ENCODE measurements around the gene CUX1. TPM values are rescaled to one million over a fixed set of nuclear protein-coding genes. Genes with fewer than 3 reads are reported as not detected.
A peak's percentile ranks its signal among the peaks of the same experiment; 100 is the strongest.

CUX1 gene
- total RNA-seq, 1 experiment from 2014 or later, result 47.6 TPM

DNA sequence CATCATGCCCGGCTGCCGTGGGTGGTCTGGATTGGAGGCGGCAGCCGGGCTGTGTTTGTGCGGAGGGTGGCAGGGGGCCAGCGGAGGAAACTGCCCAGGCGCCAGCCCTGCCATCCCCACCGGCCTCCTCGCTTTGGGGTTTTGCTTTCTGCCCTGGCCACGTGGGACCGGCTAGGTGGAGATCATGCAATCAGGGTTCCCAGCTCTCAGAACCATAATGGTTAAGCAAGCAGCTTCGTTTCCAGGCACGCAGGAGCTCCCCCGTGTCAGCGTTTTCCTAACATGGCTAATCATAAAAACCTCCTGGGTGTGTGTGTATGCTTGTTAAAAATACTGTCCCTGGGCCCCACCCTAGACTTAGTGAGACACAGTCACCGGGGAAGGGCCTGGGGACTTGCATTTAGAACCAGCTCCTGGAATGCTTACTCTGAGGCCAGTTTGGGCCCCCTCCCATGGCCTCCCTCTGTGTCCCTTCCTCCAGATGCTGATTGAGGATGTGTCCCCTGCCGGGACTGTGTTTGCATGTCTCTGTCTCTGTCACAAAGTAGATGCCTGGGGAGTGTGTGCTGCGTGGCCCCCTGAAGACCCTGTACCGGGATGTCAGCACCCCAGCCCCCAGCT lies 119.3 kb downstream of the CUX1 start:
- Mint-ChIP-seq H3K27ac (ENCODE audit: low read depth, unreplicated experiment) (peak overlapping the region; percentile 74), H3K4me1 (ENCODE audit: insufficient read depth, unreplicated experiment) (peaks cover 11% of the 10 kb centered on the region), H3K9me3 (ENCODE audit: unreplicated experiment) (no peaks in the 10 kb centered on the region), H3K27me3 (ENCODE audit: insufficient read depth, unreplicated experiment) (no peaks in the 10 kb centered on the region), H3K4me3 (ENCODE audit: unreplicated experiment) (no peak overlapping the region), H3K36me3 (ENCODE audit: insufficient read depth, unreplicated experiment) (no peaks in the 10 kb centered on the region)
- DNase-seq (ENCODE audit: unreplicated experiment), result no peak
- ChIA-PET CTCF (no interaction called here), POLR2A (no interaction called here)
- BruUV-seq (replicated peaks), result no TSS peak
- TF ChIP-seq, protein P1, sequence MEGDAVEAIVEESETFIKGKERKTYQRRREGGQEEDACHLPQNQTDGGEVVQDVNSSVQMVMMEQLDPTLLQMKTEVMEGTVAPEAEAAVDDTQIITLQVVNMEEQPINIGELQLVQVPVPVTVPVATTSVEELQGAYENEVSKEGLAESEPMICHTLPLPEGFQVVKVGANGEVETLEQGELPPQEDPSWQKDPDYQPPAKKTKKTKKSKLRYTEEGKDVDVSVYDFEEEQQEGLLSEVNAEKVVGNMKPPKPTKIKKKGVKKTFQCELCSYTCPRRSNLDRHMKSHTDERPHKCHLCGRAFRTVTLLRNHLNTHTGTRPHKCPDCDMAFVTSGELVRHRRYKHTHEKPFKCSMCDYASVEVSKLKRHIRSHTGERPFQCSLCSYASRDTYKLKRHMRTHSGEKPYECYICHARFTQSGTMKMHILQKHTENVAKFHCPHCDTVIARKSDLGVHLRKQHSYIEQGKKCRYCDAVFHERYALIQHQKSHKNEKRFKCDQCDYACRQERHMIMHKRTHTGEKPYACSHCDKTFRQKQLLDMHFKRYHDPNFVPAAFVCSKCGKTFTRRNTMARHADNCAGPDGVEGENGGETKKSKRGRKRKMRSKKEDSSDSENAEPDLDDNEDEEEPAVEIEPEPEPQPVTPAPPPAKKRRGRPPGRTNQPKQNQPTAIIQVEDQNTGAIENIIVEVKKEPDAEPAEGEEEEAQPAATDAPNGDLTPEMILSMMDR (IDR thresholded peaks at IDR 0.05; ENCODE audit: unreplicated experiment), result no peak
- intact Hi-C loops (cut with micrococcal nuclease), result no loop called here

DNA sequence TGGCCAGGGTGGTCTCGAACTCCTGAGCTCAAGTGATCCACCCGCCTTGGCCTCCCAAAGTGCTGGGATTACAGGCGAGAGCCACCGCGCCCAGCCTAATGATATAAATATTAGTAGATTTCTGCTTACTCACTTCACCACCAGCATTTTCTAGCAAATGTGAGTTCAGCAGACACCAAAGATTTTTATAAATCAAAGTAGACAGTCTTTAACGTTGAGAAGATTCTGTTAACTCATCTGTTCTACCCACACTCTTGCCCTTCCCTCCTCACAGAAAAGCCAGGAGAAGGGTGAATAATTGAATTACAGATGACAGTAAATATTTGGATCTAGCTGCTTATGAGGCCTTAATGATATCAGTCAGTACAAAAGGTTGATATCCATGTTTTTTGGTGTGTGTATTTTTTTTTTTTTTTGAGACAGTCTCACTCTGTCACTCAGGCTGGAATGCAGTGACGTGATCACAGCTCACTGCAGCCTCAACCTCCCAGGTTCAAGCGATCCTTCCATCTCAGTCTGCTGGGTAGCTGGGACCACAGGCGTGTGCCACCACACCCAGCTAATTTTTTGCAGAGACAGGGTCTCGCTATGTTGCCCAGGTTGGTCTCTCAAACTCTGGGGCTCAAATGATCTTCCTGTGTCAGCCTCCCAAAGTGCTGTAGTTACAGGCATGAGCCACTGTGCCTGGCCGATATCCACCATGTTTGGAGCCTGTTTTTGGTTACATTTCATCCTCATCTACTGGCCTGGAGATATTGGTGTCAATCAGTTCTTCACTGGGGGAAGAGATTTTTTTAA lies 120.5 kb downstream of the CUX1 start:
- intact Hi-C loops (cut with micrococcal nuclease), result no loop called here
- DNase-seq (ENCODE audit: unreplicated experiment), result no peak
- no peaks in the 10 kb centered on the region for H3K9me3 Mint-ChIP-seq (ENCODE audit: unreplicated experiment)
- H3K36me3 Mint-ChIP-seq (ENCODE audit: insufficient read depth, unreplicated experiment), result no peaks in the 10 kb centered on the region
- ChIA-PET POLR2A (no interaction called here), CTCF (interaction anchor here (0.5 to 0.6 kb wide), 2 partner anchors 201 to 455 kb away, joined by 3 to 4 read pairs; no protein-coding TSS in a partner anchor)
- peaks cover 16% of the 10 kb centered on the region for H3K4me1 Mint-ChIP-seq (ENCODE audit: insufficient read depth, unreplicated experiment)
- TF ChIP-seq, protein P1 (IDR thresholded peaks at IDR 0.05; ENCODE audit: unreplicated experiment), result no peak
- H3K27me3 Mint-ChIP-seq (ENCODE audit: insufficient read depth, unreplicated experiment), result no peaks in the 10 kb centered on the region
- H3K4me3 Mint-ChIP-seq (ENCODE audit: unreplicated experiment), result no peak overlapping the region
- no TSS peak for BruUV-seq (replicated peaks)
- no peak overlapping the region for H3K27ac Mint-ChIP-seq (ENCODE audit: low read depth, unreplicated experiment)

DNA sequence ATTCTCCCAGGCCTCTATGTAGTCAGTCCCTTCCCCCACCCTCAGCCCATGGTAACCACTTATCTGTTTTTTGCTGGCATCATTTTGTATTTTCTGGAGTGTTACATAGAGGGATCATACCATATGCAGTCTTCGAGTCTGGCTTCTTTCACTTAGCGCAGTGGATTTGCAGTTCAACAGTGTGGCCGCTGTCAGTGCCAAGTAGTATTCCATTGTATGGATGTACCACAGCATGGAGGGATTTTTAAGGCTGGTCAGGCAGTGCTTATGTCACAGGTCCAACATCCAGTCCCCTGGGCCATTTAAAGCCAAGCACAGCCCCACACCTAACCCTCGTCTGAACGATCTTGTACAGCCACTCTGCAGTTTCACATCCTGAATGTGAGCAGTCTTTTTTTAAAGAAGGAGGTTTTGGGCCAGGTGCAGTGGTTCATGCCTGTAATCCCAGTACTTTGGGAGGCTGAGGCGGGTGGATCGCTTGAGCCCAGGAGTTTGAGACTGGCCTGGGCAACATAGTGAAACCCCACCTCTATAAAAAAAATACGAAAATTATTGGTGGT lies 121.8 kb downstream of the CUX1 start:
- intact Hi-C loops (cut with micrococcal nuclease), result no loop called here
- H3K4me3 Mint-ChIP-seq (ENCODE audit: unreplicated experiment), result no peak overlapping the region
- H3K4me1 Mint-ChIP-seq (ENCODE audit: insufficient read depth, unreplicated experiment), result peaks cover 16% of the 10 kb centered on the region
- H3K27me3 Mint-ChIP-seq (ENCODE audit: insufficient read depth, unreplicated experiment), result no peaks in the 10 kb centered on the region
- DNase-seq (ENCODE audit: unreplicated experiment), result no peak
- H3K9me3 Mint-ChIP-seq (ENCODE audit: unreplicated experiment), result no peaks in the 10 kb centered on the region
- ChIA-PET POLR2A (no interaction called here), CTCF (no interaction called here)
- no peak overlapping the region for H3K27ac Mint-ChIP-seq (ENCODE audit: low read depth, unreplicated experiment)
- TF ChIP-seq, protein P1 (IDR thresholded peaks at IDR 0.05; ENCODE audit: unreplicated experiment), result no peak
- BruUV-seq (replicated peaks), result no TSS peak
- H3K36me3 Mint-ChIP-seq (ENCODE audit: insufficient read depth, unreplicated experiment), result no peaks in the 10 kb centered on the region

DNA sequence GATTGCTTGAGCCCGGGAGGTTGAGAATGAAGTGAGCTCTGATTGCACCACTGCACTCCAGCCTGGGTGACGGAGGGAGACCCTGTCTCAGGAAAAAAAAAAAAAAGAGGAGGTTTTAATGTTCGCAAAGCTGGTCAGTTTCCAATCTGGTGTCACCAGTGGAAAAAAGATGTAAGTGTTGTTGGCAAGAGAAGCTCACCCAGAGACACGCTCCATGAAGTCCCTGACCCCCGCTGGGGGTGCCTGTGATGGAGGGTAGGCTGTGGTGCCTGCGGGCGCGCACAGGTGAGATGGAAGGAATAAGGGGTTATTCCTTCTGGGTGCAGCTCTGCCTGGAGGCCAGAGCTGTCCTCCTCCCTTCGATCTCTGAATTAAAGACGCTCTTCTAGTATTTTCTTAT lies 122.7 kb downstream of the CUX1 start:
- ChIA-PET POLR2A (no interaction called here), CTCF (interaction anchor here (0.6 to 1.8 kb wide), 4 partner anchors 9 to 296 kb away, joined by 4 to 7 read pairs (median 4); no protein-coding TSS in a partner anchor)
- no peak overlapping the region for H3K4me3 Mint-ChIP-seq (ENCODE audit: unreplicated experiment)

More for the DNA sequence above, 122.7 kb downstream of the CUX1 start:
- TF ChIP-seq, protein P1 (IDR thresholded peaks at IDR 0.05; ENCODE audit: unreplicated experiment), result no peak
- Mint-ChIP-seq H3K27ac (ENCODE audit: low read depth, unreplicated experiment) (no peak overlapping the region), H3K27me3 (ENCODE audit: insufficient read depth, unreplicated experiment) (no peaks in the 10 kb centered on the region), H3K9me3 (ENCODE audit: unreplicated experiment) (no peaks in the 10 kb centered on the region), H3K4me1 (ENCODE audit: insufficient read depth, unreplicated experiment) (peaks cover 16% of the 10 kb centered on the region), H3K36me3 (ENCODE audit: insufficient read depth, unreplicated experiment) (no peaks in the 10 kb centered on the region)
- BruUV-seq (replicated peaks), result no TSS peak
- DNase-seq (ENCODE audit: unreplicated experiment), result no peak
- intact Hi-C loops (cut with micrococcal nuclease), result no loop called here
